Mammary epithelial cell (primary cell): ENCODE measurements around the gene AFAP1.

ENCODE experiments used
- EZH2 ChIP-seq: IDR thresholded peaks from 2 replicates; pipeline ENCODE4 v1.6.1; 2012; ENCODE audit warnings: low read length, inconsistent platforms, borderline replicate concordance
- TF ChIP-seq, protein P1 (sequence below), 2 donors: IDR thresholded peaks in 1 of 2; conservative IDR thresholded peaks in 1 of 2; 2 replicates each; pipeline ENCODE4 v1.5.1; 2011 to 2012; ENCODE audit warnings: inconsistent platforms in 2 of 2, low read length in 2 of 2, mild to moderate bottlenecking in 2 of 2, control low read depth in 1 of 2, low read depth in 1 of 2; ENCODE audit not compliant: insufficient read depth in 1 of 2; ENCODE audit errors: extremely low read depth in 1 of 2

GRCh38 chr4:7908668-7909067, 31.0 kb downstream of the AFAP1 start:
- TF ChIP-seq, protein P1, sequence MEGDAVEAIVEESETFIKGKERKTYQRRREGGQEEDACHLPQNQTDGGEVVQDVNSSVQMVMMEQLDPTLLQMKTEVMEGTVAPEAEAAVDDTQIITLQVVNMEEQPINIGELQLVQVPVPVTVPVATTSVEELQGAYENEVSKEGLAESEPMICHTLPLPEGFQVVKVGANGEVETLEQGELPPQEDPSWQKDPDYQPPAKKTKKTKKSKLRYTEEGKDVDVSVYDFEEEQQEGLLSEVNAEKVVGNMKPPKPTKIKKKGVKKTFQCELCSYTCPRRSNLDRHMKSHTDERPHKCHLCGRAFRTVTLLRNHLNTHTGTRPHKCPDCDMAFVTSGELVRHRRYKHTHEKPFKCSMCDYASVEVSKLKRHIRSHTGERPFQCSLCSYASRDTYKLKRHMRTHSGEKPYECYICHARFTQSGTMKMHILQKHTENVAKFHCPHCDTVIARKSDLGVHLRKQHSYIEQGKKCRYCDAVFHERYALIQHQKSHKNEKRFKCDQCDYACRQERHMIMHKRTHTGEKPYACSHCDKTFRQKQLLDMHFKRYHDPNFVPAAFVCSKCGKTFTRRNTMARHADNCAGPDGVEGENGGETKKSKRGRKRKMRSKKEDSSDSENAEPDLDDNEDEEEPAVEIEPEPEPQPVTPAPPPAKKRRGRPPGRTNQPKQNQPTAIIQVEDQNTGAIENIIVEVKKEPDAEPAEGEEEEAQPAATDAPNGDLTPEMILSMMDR (conservative IDR thresholded peaks at IDR 0.05 in 1 of 2, IDR thresholded peaks at IDR 0.05 in 1 of 2; ENCODE audit: extremely low read depth in 1 of 2, insufficient read depth in 1 of 2, low read depth in 1 of 2, low read length in 2 of 2) = no peak
- no peak for TF ChIP-seq EZH2
